HepG2 (cell line): Measurements from ENCODE around the gene EIF6. TPM values are rescaled to one million over a fixed set of nuclear protein-coding genes. Genes with fewer than 3 reads are reported as not detected.
A peak's percentile ranks its signal among the peaks of the same experiment; 100 is the strongest.

Source experiments
- ATAC-seq: fragments of 200-7000 bp; cut with Tn5 transposase; 3 replicates; pipeline ENCODE4 v1.9.1; 2020; ENCODE audit warnings: mild to moderate bottlenecking, moderate library complexity
- BruUV-seq: library from RNA; stranded (reverse); fragments of 400-500 nt; replicated peaks from 2 replicates; lab custom pipeline; 2021; lab: Mats Ljungman, UMichigan
- CTCF ChIA-PET: fragments of 300-600 bp; formaldehyde crosslinking; extraction: SDS; loops from one replicate; lab custom pipeline; 2021; ENCODE audit warnings: low total read pairs, inconsistent platforms, low intra/inter-chr PET ratio; lab: Yijun Ruan, JAX
- POLR2A ChIA-PET: fragments of 350-600 bp; sonication (Branson Sonifier 250); formaldehyde crosslinking; loops from one replicate; lab custom pipeline; 2020; ENCODE audit warnings: antibody characterized with exemption, inconsistent platforms; lab: Yijun Ruan, JAX
- DNase-seq: peaks from one replicate; pipeline ENCODE4 v3.0.0-alpha.2; 2015; ENCODE audit warnings: low spot score
- FAIRE-seq: peaks from 3 replicates; lab custom pipeline; 2011; peaks lifted over from hg19 to GRCh38; lab: Jason Lieb, UNC
- H2AFZ ChIP-seq: one replicate; pipeline ENCODE4 v1.6.1; 2011; ENCODE audit warnings: low read length, inconsistent platforms
- H3K27ac ChIP-seq: fragments of 300-600 bp; 3 replicates; pipeline ENCODE4 v1.8.0; 2011; ENCODE audit warnings: mixed run types, mild to moderate bottlenecking, mixed read lengths, low read length, inconsistent platforms; ENCODE audit not compliant: insufficient read depth; ENCODE audit errors: extremely low read length
- H3K27me3 ChIP-seq, 2 experiments: fragments of 200-600 bp in 1 of 2; 2 replicates in 1 of 2; 3 replicates in 1 of 2; pipeline versions ENCODE4 v1.6.0 to v1.8.0; 2011; ENCODE audit warnings: low read length in 2 of 2, mild to moderate bottlenecking in 2 of 2, moderate library complexity in 2 of 2, inconsistent platforms in 1 of 2; ENCODE audit not compliant: insufficient read depth in 2 of 2, control insufficient read depth in 1 of 2
- H3K36me3 ChIP-seq, 2 experiments: fragments of 200-600 bp in 1 of 2; replicated peaks in 1 of 2; 2 replicates in 1 of 2; 3 replicates in 1 of 2; pipeline versions ENCODE4 v1.5.1 to v1.8.0; 2011; ENCODE audit warnings: low read length in 2 of 2, inconsistent platforms in 1 of 2; ENCODE audit not compliant: insufficient read depth in 2 of 2, control insufficient read depth in 1 of 2
- H3K4me1 ChIP-seq: 2 replicates; pipeline ENCODE4 v1.5.1; 2012; ENCODE audit warnings: low read length, inconsistent platforms; ENCODE audit not compliant: insufficient read depth
- H3K4me2 ChIP-seq: 2 replicates; pipeline ENCODE4 v1.6.0; 2011; ENCODE audit warnings: low read depth, low read length, inconsistent platforms
- H3K4me3 ChIP-seq, 3 experiments: fragments of 200-600 bp in 1 of 3; sonication (generic), shearing (Covaris generic) in 1 of 3; replicated peaks in 1 of 3; 2 replicates each; pipeline ENCODE4 v1.5.1; 2011 to 2016; ENCODE audit warnings: low read length in 3 of 3, inconsistent platforms in 2 of 3, low read depth in 2 of 3, mild to moderate bottlenecking in 2 of 3, control low read depth in 1 of 3, mixed read lengths in 1 of 3; ENCODE audit not compliant: insufficient read depth in 1 of 3
- H3K79me2 ChIP-seq: one replicate; pipeline ENCODE4 v1.6.1; 2011; ENCODE audit warnings: low read length, inconsistent platforms; ENCODE audit not compliant: insufficient read depth
- H3K9ac ChIP-seq: 2 replicates; pipeline ENCODE4 v1.6.0; 2011; ENCODE audit warnings: mild to moderate bottlenecking, low read depth, low read length, inconsistent platforms; ENCODE audit not compliant: insufficient read depth
- H3K9me3 ChIP-seq: 2 replicates; pipeline ENCODE4 v1.5.1; 2012; ENCODE audit warnings: mild to moderate bottlenecking, low read length
- H4K20me1 ChIP-seq: 2 replicates; pipeline ENCODE4 v1.6.0; 2011; ENCODE audit warnings: inconsistent platforms, mild to moderate bottlenecking, low read length, moderate library complexity; ENCODE audit not compliant: insufficient read depth
- EZH2 ChIP-seq: conservative IDR thresholded peaks from 2 replicates; pipeline ENCODE4 v1.6.1; 2012; ENCODE audit warnings: mild to moderate bottlenecking, low read depth, low read length, moderate library complexity
- FOSL2 ChIP-seq: sonication (generic); formaldehyde crosslinking; IDR thresholded peaks from 2 replicates; pipeline ENCODE4 v1.4.0; 2020; ENCODE audit warnings: missing genetic modification reagents
- MAFK ChIP-seq, 2 experiments: IDR thresholded peaks in 1 of 2; conservative IDR thresholded peaks in 1 of 2; 2 replicates each; pipeline ENCODE4 v1.6.1; 2011; ENCODE audit warnings: improper control_type of control experiment in 2 of 2, low read length in 2 of 2
- RBM22 ChIP-seq: fragments of 200-400 bp; formaldehyde crosslinking; optimal IDR thresholded peaks from 2 replicates; pipeline ENCODE3; 2017; ENCODE audit warnings: mild to moderate bottlenecking, low read length, moderate library complexity
- TBP ChIP-seq: sonication (generic); formaldehyde crosslinking; IDR thresholded peaks from 2 replicates; pipeline ENCODE4 v1.5.0; 2020; ENCODE audit warnings: missing genetic modification reagents
- TBX2 ChIP-seq: sonication (generic); formaldehyde crosslinking; IDR thresholded peaks from 2 replicates; pipeline ENCODE4 v1.5.0; 2020; ENCODE audit warnings: missing genetic modification reagents, mild to moderate bottlenecking, borderline replicate concordance
- ZBTB44 ChIP-seq: sonication (generic); formaldehyde crosslinking; IDR thresholded peaks from 2 replicates; pipeline ENCODE4 v1.4.0; 2020; ENCODE audit warnings: missing genetic modification reagents
- ZBTB7B ChIP-seq: sonication (generic); formaldehyde crosslinking; IDR thresholded peaks from 2 replicates; pipeline ENCODE4 v1.4.0; 2020; ENCODE audit warnings: missing genetic modification reagents
- ZNF451 ChIP-seq: sonication (generic); formaldehyde crosslinking; IDR thresholded peaks from 2 replicates; pipeline ENCODE4 v1.5.0; 2020; ENCODE audit warnings: mild to moderate bottlenecking, missing genetic modification reagents
- ZNF576 ChIP-seq: sonication (generic); formaldehyde crosslinking; IDR thresholded peaks from 2 replicates; pipeline ENCODE4 v1.4.0; 2020; ENCODE audit warnings: mild to moderate bottlenecking, missing genetic modification reagents
- ZNF766 ChIP-seq: sonication (generic); formaldehyde crosslinking; IDR thresholded peaks from 2 replicates; pipeline ENCODE4 v1.5.0; 2020; ENCODE audit warnings: missing genetic modification reagents, borderline replicate concordance
- ZNF782 ChIP-seq: sonication (generic); formaldehyde crosslinking; IDR thresholded peaks from 2 replicates; pipeline ENCODE4 v1.4.0; 2020; ENCODE audit warnings: missing genetic modification reagents, mild to moderate bottlenecking, borderline replicate concordance
- WGBS: methylation state at CpG from one replicate; pipeline ENCODE4 v1.1.6; 2017; ENCODE audit warnings: low lambda C conversion rate; 5-methylcytosine and 5-hydroxymethylcytosine counted together
- in situ Hi-C: cut with HindIII; loops from 2 replicates; pipeline ENCODE4 v1.10.0; 2017; ENCODE audit warnings: low pct_unique_long_range_greater_than_20kb; ENCODE audit not compliant: extremely low pct_ligation_motif_present
- intact Hi-C: fragments of 100-400 bp; cut with micrococcal nuclease; formaldehyde crosslinking; loops from one replicate; pipeline ENCODE4 v1.10.0; 2022; ENCODE audit not compliant: unreplicated experiment
- polyA plus RNA-seq, 8 experiments: library from polyadenylated mRNA; depleted of rRNA in 3 of 8; stranded (reverse) in 7 of 8; unstranded in 1 of 8; fragments of >200 nt; fragmentation: Illumina TruSeq in 4 of 8; extraction: Trizol in 4 of 8; gene quantifications; 2 replicates each; pipeline versions ENCODE4 v1.2.1 to v1.2.3, GENCODE V29; 2011 to 2016; ENCODE audit warnings: low read depth in 4 of 8, missing spikeins in 1 of 8, mixed read lengths in 1 of 8; ENCODE audit not compliant: insufficient read depth in 1 of 8
- total RNA-seq, 5 experiments: library from RNA; depleted of rRNA; stranded (reverse); fragments of >200 nt; fragmentation: Illumina TruSeq; extraction: Trizol; gene quantifications; 2 replicates each; pipeline ENCODE4 v1.2.3, GENCODE V29; 2016; ENCODE audit warnings: low read depth in 1 of 5

Gene EIF6
- total and polyA plus RNA-seq, 2 of the 13 experiments (the other 11 are each of a cell fraction or from before 2014, with no cell fraction given) = 462 to 466 TPM

GRCh38 chr20:35302421-35303335 lies 18.1 kb upstream of the EIF6 start:
- intact Hi-C loops (loop anchor here (1.0 kb wide), 1 partner anchor 145 kb away; no protein-coding TSS in a partner anchor), in situ Hi-C loops (loop anchor here (5.0 kb wide), 1 partner anchor 145 kb away; no protein-coding TSS in a partner anchor)
- peak in 1 of 2 experiments; percentile 8; a peak in 1 of 4 replicates for TF ChIP-seq MAFK (conservative IDR thresholded peaks at IDR 0.05 in 1 of 2, IDR thresholded peaks at IDR 0.05 in 1 of 2; ENCODE audit: low read length in 2 of 2)
- TF ChIP-seq ZBTB7B = 0 out of 2 replicates have a peak, but pooled peaks have one; percentile 9
- no peak for TF ChIP-seq ZNF782
- TF ChIP-seq ZBTB44 (CRISPR knock-in tag) = no peak
- no peak for TF ChIP-seq ZNF451 (CRISPR knock-in tag)
- no peak for TF ChIP-seq TBP (CRISPR knock-in tag)
- TF ChIP-seq ZNF766 (CRISPR knock-in tag) = no peak
- no peak for TF ChIP-seq FOSL2
- no peak for TF ChIP-seq EZH2
- 0 out of 2 replicates have a peak, but pooled peaks have one; percentile 5 for TF ChIP-seq TBX2
- TF ChIP-seq ZNF576 (CRISPR knock-in tag) = no peak
- TF ChIP-seq RBM22 = peak; percentile 69
- ATAC-seq = no peak
- peaks cover 12 to 25% of the 10 kb centered on the region in 2 experiments; a peak in 4 of 5 replicates for H3K36me3 ChIP-seq
- H4K20me1 ChIP-seq = no peaks in the 10 kb centered on the region
- no peaks in the 10 kb centered on the region for H3K79me2 ChIP-seq
- no TSS peak for BruUV-seq
- no peak overlapping the region for H3K9ac ChIP-seq
- DNase-seq = no peak
- POLR2A ChIA-PET = interaction anchor here (0.8 to 6.1 kb wide), 8 partner anchors 12 to 153 kb away, joined by 3 to 49 read pairs (median 6); partner anchors contain the start of genes CEP250 and EIF6
- no peak overlapping the region for H3K4me2 ChIP-seq
- H3K27ac ChIP-seq = no peak overlapping the region
- H2AFZ ChIP-seq = no peak overlapping the region
- H3K27me3 ChIP-seq = no peaks in the 10 kb centered on the region; a peak in 1 of 5 replicates
- 93% methylated on average over 6 of the region's 6 CpGs for WGBS
- H3K4me1 ChIP-seq = peaks cover 43% of the 10 kb centered on the region
- no peaks in the 10 kb centered on the region for H3K9me3 ChIP-seq
- no peak for FAIRE-seq
- H3K4me3 ChIP-seq = no peak overlapping the region
- CTCF ChIA-PET = interaction anchor here (1.7 to 6.9 kb wide), 3 partner anchors 27 to 145 kb away, joined by 24 to 204 read pairs (median 29); partner anchors contain the start of gene GDF5
